SJCRH30 (cell line): ENCODE results near the gene RRBP1. TPM values are rescaled to one million over a fixed set of nuclear protein-coding genes. Genes with fewer than 3 reads are reported as not detected.

Experiments
- DNase-seq, 2 experiments: peaks; one replicate each; pipeline ENCODE4 v3.0.0-alpha.2; 2015 to 2020
- H3K27ac ChIP-seq: fragments of 250-450 bp; sonication (Bioruptor Pico); 2 replicates; pipeline ENCODE4 v1.5.1; 2020; ENCODE audit warnings: mild to moderate bottlenecking, moderate library complexity
- H3K27me3 ChIP-seq: fragments of 250-450 bp; sonication (Bioruptor Pico); 2 replicates; pipeline ENCODE4 v1.5.1; 2020; ENCODE audit warnings: mild to moderate bottlenecking, moderate library complexity
- H3K36me3 ChIP-seq: fragments of 250-450 bp; sonication (Bioruptor Pico); 2 replicates; pipeline ENCODE4 v1.5.1; 2020; ENCODE audit warnings: mild to moderate bottlenecking, moderate library complexity
- H3K4me1 ChIP-seq: fragments of 250-450 bp; sonication (Bioruptor Pico); 2 replicates; pipeline ENCODE4 v1.5.1; 2020; ENCODE audit warnings: mild to moderate bottlenecking, moderate library complexity
- H3K4me3 ChIP-seq: fragments of 250-450 bp; sonication (Bioruptor Pico); 2 replicates; pipeline ENCODE4 v1.5.1; 2020; ENCODE audit warnings: mild to moderate bottlenecking, moderate library complexity
- H3K9me3 ChIP-seq: fragments of 250-450 bp; sonication (Bioruptor Pico); replicated peaks from 2 replicates; pipeline ENCODE4 v1.5.1; 2020; ENCODE audit warnings: mild to moderate bottlenecking, moderate library complexity
- total RNA-seq: library from RNA; depleted of rRNA; stranded (reverse); fragments of >200 nt; shearing (Covaris generic); gene quantifications from 2 replicates; pipeline ENCODE4 v1.2.3, GENCODE V29; 2014

RRBP1 gene
- total RNA-seq, 1 experiment from 2014 or later: 43.7 TPM

DNA sequence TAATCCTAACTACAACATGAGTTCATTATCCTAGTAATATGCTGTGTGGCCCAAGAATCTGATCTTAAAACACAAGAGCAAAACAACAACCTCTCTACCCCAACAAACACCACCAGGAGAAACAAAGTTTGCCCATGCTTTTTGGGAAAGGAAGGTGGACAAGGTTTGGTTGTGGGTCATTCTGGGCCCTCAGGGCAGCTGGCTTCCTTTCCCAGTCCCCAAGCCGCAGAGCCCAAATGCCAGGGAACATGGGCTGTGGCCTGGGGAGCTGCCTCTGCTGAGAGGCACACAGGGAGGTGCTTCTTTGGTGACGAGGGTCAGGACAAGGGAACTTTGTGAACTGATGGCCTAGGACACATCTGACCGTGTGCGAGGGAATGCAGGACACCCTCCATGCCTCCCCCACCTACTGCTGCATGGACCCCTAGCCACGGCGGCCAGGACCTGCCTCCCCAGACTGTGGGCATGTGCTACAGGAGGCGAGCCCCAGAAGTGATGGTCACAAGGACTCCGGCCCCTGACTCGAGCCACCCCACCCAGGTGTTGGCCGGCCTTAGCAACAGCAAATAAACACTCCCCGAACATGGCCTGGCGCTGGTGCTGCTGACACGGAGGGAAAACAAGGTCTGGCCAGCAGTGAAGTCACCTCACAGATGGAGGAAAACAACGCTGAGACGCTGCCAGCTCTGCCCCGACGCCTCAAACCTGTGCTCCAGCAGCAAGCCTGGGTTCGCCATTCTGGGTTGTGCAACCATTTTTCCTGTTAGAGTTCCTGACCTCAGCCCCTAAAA lies 55.6 kb downstream of the RRBP1 start:
- Histone ChIP-seq H3K36me3 (no peaks in the 10 kb centered on the region; the same call in 1 of the 2 replicates), H3K9me3 (no peaks in the 10 kb centered on the region), H3K27me3 (no peaks in the 10 kb centered on the region), H3K4me1 (no peaks in the 10 kb centered on the region), H3K27ac (no peak overlapping the region), H3K4me3 (no peak overlapping the region)
- DNase-seq: no peak

DNA sequence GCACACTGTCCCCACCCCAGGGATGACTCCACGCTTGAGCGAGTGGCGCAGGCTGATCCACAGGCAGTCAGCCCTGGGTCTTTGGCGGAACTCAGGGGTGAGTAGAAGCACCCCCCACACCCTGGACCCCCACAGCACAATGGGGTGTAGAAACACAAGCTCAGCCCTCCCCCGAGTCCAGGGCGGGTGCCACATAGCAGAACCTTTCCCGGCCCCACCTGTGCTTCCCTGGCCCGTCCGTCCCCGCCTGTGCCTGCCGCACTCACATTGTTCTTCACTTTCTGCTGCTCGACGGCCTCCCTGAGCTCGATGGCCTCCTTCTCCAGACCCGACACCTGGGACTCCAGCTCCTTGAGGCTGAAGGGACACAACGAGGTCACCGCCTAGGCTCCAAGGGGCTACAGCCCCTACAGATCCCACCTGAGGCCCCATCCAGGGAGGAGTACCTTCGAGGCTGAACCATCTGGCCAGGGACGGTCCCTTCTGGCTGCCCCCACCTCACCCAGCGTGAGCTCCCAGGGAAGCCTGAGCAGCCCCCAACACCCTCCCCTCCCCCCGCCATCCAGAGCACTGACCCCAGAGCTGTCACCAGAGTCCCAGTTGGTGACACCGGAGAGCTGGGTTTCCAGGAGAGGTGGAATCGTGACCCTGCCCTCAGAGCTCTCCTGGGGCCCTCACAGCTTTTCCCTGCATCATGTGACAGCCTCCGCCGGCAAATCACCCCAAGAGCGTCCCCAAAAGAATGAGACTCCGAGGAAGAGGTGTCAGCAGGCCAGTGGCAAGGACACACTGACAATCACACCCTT lies 56.6 kb downstream of the RRBP1 start:
- Histone ChIP-seq H3K4me1 (no peaks in the 10 kb centered on the region), H3K27ac (no peak overlapping the region), H3K36me3 (peaks cover under 1% of the 10 kb centered on the region; the same call in 1 of the 2 replicates), H3K4me3 (no peak overlapping the region), H3K9me3 (no peaks in the 10 kb centered on the region), H3K27me3 (no peaks in the 10 kb centered on the region)
- DNase-seq: no peak

DNA sequence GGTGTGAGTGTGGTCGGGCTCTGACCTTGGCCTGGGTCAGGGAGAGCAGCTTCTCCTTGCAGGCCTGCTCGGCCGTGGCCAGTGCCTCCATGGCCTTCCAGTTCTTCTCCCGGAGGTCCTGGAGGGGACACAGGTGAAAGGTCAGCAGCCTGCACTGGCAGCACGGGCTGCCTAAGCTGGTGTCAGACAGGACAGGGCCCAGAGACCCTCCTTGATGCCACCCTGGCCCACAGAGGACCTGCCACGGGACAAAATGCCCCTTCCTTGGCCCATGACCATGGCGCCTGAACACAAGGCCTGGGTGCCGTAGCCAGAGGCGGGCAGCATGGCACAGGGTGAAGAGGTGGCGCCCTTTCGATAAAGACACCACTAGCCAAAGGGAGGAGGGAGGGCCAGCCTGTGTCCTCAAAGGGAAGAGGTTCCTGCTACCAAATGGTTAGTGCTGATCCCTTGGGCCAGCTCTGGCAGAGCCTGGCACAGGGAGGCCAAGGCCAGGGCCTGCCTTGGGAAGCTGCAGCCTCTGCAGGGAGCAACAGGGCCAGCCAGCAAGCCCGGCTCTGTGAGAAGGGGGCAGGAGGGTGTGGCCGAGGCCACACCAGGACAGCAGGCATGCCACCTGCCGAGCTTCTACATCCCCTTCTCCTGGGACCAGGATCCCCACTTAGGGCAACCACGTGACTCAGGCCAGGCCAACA lies 57.3 kb downstream of the RRBP1 start:
- H3K9me3 ChIP-seq: no peaks in the 10 kb centered on the region
- H3K4me3 ChIP-seq: no peak overlapping the region
- no peak overlapping the region for H3K27ac ChIP-seq
- no peaks in the 10 kb centered on the region for H3K4me1 ChIP-seq
- peaks cover 4% of the 10 kb centered on the region; the same call in 1 of the 2 replicates for H3K36me3 ChIP-seq
- no peak for DNase-seq
- no peaks in the 10 kb centered on the region for H3K27me3 ChIP-seq

DNA sequence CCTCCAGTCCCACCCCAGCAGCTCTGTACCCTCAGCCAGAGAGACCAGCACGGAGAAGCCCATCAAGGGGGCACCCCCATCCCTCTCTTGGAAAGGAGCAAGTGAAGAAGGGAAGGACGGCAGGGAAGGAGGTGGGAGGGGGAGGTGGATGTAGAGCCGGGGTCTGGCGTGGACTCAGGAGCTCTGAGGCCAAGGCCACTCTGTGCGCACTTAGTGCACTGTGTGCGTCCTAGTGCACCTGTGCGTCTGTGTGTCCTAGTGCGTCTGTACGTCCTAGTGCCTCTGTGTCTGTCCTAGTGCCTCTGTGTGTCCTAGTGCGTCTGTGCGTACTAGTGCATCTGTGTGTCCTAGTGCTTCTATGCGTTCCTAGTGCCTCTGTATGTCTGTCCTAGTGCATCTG lies 58.0 kb downstream of the RRBP1 start:
- DNase-seq: no peak
- H3K9me3 ChIP-seq: no peaks in the 10 kb centered on the region
- H3K27ac ChIP-seq: no peak overlapping the region
- no peaks in the 10 kb centered on the region for H3K4me1 ChIP-seq
- no peaks in the 10 kb centered on the region for H3K27me3 ChIP-seq
- peaks cover 4% of the 10 kb centered on the region; the same call in 1 of the 2 replicates for H3K36me3 ChIP-seq
- no peak overlapping the region for H3K4me3 ChIP-seq

DNA sequence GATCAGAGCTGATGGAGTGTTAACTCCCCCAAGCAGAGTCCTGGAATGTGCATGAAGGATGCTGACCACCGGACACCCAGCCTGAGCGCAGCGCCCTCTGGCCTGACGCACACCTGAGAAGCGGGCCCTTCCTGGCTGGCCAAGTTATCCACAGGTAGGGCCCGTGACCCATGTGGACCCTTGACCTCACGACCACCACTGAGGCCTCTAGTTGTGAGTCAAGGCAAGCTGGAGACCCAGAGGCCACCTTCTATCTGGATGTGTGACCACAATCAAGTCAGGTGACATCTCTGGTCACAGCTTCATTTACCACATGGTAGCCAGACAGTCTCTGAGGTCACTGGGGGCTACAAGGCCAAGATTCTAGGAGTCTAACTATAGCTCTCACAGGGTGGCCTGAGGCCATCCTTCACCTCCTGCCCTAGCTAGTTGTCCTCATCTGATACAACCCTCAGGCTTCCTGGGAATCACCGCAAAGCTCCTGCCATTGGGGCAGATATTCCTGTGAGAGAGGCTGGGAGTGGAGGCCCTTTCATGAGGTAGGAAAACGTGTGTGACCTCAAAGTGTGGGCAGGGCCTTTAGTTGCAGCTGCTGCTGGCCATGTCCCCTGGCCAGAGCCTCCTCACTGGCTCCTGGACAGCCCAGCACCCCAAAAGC lies 59.1 kb downstream of the RRBP1 start:
- no peak overlapping the region for H3K27ac ChIP-seq
- H3K4me1 ChIP-seq: no peaks in the 10 kb centered on the region
- no peaks in the 10 kb centered on the region for H3K9me3 ChIP-seq
- no peak for DNase-seq
- H3K4me3 ChIP-seq: no peak overlapping the region
- H3K36me3 ChIP-seq: peaks cover 4% of the 10 kb centered on the region; the same call in 1 of the 2 replicates
- no peaks in the 10 kb centered on the region for H3K27me3 ChIP-seq

DNA sequence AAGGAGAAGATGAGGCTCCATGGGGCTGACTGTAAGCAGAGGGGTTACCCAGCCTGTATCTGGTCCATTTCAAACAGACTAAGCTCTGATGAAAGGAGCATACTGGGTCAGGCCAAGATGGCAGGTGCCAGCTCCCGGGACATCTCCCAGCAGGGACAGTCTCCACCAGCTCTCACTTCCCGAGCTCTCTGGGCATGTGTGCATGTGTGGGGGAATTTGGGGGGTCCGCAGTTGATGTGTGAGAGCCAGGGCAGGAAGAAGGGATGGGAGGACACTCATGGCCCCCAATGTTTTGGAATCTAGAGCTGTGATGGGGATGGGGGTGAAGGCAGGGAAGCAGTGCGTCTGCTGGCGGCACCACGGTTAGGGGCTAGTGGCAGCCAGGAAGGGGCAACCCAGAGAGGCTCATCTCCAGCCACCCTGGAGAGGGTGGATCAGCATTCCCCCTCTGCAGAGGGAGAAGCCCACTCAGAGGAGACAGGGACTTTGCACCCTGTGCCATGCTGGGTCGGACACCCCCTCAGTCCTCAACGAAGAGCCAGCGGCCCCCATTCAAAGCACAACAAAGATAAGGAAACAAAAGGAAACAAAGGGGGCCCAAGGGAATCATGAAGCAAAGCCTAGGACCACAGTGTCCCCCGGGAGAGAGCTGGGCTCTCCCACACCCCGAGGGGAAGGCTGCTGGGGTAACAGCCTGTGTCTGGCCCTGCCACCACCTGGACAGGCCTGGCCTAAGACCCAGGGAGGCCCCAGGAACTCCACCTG lies 59.8 kb downstream of the RRBP1 start:
- no peak for DNase-seq
- Histone ChIP-seq H3K36me3 (peaks cover 4% of the 10 kb centered on the region; the same call in 1 of the 2 replicates), H3K27me3 (no peaks in the 10 kb centered on the region), H3K4me1 (no peaks in the 10 kb centered on the region), H3K27ac (no peak overlapping the region), H3K9me3 (no peaks in the 10 kb centered on the region), H3K4me3 (no peak overlapping the region)

DNA sequence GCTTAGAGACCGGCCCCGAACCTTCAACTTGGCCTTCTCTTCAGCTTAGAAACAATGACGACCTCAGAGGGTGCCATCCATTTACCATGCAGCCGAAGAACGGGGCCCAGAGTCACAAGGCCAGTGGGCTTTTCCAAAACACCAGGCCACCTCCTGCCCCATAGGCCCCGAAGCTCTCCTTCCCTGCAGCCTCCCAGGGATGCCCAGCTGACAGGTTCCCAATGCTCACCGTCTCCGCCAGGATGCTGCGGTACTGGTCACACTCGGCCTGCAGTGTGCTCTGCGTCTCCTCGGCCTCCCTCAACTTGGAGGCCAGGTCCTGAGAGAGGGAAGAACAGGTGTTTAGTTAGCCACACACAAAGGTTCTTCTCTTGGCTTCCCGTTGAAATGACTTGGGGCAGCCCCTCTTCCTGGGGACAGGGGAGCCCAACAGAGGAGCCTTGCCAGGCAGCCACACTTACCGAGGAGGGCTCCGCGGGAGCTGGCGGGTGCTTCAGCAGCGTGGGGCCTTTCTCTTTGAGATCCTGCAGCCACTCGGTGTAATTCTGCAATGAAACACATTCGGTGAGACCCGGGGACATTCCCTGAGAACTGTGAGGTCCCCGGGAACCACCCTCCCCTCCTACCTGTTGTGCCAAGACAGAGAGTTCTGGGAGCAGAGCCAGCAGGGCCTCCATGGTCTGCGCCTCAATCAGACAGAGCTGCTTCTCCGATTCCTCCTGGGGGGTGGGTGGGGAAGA lies 60.6 kb downstream of the RRBP1 start:
- Histone ChIP-seq H3K27ac (no peak overlapping the region), H3K4me1 (no peaks in the 10 kb centered on the region), H3K27me3 (no peaks in the 10 kb centered on the region), H3K36me3 (peaks cover 8% of the 10 kb centered on the region), H3K9me3 (no peaks in the 10 kb centered on the region), H3K4me3 (no peak overlapping the region)
- peak in 1 of 2 experiments; percentile 1 for DNase-seq

DNA sequence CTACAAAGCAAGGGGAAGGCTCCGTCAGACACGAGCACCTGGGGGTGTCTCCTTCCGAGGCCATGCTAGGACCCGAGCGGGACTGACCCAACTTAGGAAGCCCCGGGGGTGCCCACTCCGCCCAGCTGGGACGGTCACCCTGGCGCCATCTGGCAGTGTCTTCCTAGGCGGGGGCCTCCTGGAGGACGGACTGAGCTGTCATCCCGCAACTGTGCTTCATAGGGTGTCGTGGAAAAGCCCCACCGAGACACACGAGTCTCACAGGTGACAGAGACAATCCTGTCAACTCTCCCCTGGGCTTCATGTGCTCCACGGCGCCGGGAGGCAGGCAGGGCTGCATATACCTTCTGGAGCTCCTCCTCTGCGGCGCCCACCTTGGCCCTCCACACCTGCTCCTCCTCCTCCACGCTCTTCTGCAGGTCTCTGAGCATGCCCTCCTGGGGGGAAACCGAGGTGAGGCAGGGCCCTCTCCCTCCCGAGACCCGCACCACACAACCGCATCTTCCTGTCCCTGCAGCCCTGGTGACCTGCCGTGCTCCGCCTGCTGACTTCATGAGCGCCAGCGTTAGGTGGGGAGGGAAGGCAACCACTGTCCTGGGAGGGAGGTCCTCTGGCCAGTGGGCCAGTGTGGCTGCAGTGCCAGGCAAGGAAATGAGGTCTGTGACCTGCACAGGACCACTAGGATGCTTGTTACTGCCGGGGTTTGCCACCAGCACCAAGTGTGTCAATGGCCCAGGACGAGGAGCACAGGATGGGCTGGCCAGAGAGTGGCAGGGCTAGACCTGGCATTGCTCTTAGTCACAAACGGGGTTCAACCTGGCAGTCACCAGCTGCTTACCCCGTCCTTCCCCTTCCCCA lies 61.4 kb downstream of the RRBP1 start:
- Histone ChIP-seq H3K27ac (no peak overlapping the region), H3K4me3 (no peak overlapping the region), H3K9me3 (no peaks in the 10 kb centered on the region), H3K4me1 (no peaks in the 10 kb centered on the region), H3K27me3 (no peaks in the 10 kb centered on the region), H3K36me3 (peaks cover 8% of the 10 kb centered on the region)
- DNase-seq: peak in 1 of 2 experiments; percentile 1

DNA sequence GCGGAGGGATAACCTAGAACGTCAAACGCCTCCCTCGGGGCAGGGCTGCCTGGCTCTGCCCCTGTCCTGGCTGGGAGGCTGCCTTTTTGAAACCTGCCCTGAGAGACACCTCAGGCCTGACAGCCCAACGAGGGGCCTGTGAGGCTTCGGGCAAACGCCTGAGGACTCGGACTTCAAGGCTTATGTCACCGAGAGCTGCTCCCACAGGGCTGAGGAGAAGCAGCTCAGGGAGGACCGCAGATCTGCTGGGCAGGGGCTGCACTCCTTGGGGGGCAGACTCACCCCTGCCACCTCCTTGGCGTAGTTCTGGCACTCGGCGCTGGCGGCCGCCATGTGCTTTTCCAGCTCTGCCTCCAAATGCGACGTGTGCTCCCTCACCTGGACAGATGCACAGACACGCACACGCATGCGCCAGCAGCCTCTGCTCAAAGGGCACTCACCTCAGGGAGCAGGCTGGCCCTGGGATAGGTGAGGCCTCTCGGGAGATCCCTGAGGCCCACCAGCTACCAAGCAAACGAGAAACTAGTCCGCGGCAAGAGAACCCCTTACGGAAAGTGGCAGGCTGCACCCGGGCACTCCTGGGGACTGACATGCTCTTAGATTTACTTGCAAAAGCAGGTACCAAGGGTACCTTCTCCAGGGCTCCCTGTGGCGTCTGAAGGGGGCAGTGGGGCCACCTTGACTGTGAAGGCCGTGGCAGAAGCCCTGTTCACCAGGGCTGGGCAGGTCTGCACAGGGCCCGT lies 62.5 kb downstream of the RRBP1 start:
- Histone ChIP-seq H3K27me3 (no peaks in the 10 kb centered on the region), H3K27ac (no peak overlapping the region), H3K9me3 (no peaks in the 10 kb centered on the region), H3K36me3 (peaks cover 8% of the 10 kb centered on the region), H3K4me1 (no peaks in the 10 kb centered on the region), H3K4me3 (no peak overlapping the region)
- DNase-seq: peak in 1 of 2 experiments; percentile 1

DNA sequence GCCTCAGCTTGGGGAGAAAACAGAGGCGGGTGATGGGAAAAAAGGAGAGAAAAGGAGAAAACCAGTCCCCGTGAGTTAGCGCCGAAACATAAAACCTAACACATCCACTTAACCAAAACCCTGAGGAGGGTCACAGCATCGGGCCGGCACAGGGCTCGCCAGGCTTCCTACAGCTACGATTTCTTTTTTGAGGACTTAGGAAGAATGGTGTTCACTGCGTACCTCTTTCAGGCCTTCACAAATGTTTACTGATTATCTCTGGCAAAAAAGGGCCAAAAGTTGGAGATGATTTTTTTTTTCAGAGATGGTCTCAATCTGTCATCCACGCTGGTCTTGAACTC lies 63.4 kb downstream of the RRBP1 start:
- Histone ChIP-seq H3K4me3 (no peak overlapping the region), H3K9me3 (no peaks in the 10 kb centered on the region), H3K4me1 (no peaks in the 10 kb centered on the region), H3K27ac (no peak overlapping the region), H3K36me3 (peaks cover 8% of the 10 kb centered on the region), H3K27me3 (no peaks in the 10 kb centered on the region)
- DNase-seq: no peak

DNA sequence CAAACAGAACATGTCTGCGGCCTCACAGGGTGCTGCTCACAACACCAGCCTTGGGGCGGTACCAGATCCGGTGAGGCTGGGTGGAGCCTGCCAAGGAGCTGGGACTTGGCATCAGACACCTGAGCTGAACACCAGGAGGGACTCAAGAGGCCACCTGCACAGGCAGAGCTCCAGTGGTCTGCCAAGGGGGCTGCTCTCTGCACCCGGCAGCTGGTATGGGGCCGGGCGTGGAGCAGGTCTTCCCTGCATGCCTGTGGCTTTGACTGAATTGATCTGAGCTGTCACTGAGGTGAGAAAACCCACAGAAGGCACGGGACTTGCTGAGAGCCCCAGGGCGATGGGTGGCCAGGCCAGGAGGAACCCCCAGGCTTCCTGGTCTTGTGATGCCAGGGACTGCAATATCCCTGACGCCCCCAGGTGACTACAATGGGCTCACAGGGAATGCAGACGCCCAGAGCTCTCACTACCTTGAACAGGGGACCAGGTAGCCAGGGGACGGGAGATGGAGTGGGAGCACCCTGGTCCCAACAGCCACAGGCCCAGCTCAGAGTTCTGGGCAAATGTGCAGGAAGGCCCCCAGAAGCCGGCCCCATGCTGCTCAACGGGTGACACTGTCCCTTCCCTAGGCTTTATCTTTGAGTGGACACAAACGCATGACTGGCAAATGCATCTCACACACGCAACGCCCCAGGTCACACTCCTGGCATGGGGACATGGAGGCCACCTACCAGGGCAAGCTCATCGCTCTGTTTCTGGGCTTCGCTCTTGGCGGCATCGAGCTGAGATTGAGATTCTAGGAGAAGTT lies 64.0 kb downstream of the RRBP1 start:
- Histone ChIP-seq H3K27me3 (no peaks in the 10 kb centered on the region), H3K36me3 (peaks cover 8% of the 10 kb centered on the region), H3K27ac (no peak overlapping the region), H3K4me1 (no peaks in the 10 kb centered on the region), H3K4me3 (no peak overlapping the region), H3K9me3 (no peaks in the 10 kb centered on the region)
- peak in 1 of 2 experiments; percentile 3 for DNase-seq
